ENCODE results near the gene ZNF45.

DNA sequence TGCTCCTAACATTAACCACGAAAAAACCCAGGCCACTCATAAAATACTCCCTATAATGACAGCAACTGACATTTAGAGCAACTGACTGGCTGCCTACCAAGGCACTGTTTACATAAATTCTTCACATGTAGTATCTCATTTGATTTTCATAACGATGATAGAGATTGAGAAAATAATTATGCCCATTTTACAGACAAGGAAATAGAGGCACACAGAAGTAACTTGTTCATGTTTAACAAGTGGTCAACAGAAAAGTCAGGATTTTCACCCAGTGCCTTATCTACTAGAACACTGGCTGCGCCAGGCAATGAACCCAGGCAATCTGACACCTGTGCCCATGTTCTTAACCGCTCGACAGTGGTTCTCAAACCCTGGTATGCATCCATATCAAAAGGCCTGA is 6.3 kb downstream of the ZNF45 start:
- TF ChIP-seq POLR2A (IDR thresholded peaks at IDR 0.05), result no peak
- TF ChIP-seq, protein P1, sequence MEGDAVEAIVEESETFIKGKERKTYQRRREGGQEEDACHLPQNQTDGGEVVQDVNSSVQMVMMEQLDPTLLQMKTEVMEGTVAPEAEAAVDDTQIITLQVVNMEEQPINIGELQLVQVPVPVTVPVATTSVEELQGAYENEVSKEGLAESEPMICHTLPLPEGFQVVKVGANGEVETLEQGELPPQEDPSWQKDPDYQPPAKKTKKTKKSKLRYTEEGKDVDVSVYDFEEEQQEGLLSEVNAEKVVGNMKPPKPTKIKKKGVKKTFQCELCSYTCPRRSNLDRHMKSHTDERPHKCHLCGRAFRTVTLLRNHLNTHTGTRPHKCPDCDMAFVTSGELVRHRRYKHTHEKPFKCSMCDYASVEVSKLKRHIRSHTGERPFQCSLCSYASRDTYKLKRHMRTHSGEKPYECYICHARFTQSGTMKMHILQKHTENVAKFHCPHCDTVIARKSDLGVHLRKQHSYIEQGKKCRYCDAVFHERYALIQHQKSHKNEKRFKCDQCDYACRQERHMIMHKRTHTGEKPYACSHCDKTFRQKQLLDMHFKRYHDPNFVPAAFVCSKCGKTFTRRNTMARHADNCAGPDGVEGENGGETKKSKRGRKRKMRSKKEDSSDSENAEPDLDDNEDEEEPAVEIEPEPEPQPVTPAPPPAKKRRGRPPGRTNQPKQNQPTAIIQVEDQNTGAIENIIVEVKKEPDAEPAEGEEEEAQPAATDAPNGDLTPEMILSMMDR (IDR thresholded peaks at IDR 0.05), result no peak

All from adrenal gland (tissue), 5 donors.